GM10266 (cell line): Measurements from ENCODE around the gene ADGRE1.

Experiments
- DNase-seq: peaks from one replicate; pipeline ENCODE4 v3.0.0; 2012; ENCODE audit errors: extremely low spot score
- CTCF ChIP-seq: IDR thresholded peaks from 2 replicates; pipeline ENCODE4 v1.5.1; 2012; ENCODE audit warnings: mild to moderate bottlenecking, low read depth; ENCODE audit not compliant: control insufficient read depth, insufficient read depth; ENCODE audit errors: missing control alignments

The ADGRE1 gene

GRCh38 chr19:6852001-6852400, 35.4 kb upstream of the ADGRE1 start:
- TF ChIP-seq CTCF, result no peak
- no peak for DNase-seq

DNA sequence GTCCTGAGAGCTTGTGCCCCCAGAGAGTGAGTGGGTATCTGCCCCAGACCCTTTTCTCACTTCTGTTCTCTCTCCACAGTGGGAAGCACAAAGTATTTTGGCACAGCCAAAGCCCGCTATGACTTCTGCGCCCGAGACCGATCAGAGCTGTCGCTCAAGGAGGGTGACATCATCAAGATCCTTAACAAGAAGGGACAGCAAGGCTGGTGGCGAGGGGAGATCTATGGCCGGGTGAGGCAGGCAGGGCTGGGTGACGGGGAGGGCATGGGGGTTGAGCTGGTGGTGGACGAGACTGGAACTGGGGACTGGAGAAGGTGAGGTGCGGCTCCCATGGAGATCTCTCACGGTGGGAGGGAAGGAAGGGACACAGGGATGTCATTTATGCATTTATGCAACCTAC, 33.5 kb upstream of the ADGRE1 start:
- no peak for TF ChIP-seq CTCF
- no peak for DNase-seq

DNA sequence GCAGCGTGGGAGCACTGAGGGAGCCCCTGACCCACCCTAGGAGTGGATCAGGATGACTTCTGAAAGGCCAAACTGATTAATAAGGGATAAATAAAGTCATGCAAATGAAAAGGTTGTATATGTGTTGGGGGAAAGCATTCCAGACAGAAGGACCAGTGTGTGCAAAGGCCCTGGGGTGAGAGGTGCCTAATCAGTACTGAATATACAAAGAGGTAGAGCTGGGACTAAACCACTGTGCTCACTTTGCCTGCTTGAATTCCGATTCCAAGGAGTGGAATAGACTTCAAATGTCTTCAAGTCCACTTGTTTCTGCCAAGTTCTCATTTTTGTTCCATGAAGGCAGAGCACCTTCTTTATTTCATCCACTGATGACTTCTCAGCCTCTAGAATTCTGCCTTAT, 32.6 kb upstream of the ADGRE1 start:
- no peak for DNase-seq

GRCh38 chr19:6856749-6857372, 30.5 kb upstream of the ADGRE1 start:
- DNase-seq, result no peak
- no peak for TF ChIP-seq CTCF

More for the DNA sequence above, 32.6 kb upstream of the ADGRE1 start:
- no peak for TF ChIP-seq CTCF

GRCh38 chr19:6861683-6862286, 25.6 kb upstream of the ADGRE1 start:
- no peak for TF ChIP-seq CTCF
- DNase-seq, result no peak

- TF ChIP-seq CTCF, result peak; percentile 98
- DNase-seq, result peak; percentile 84
These were observed 24.7 kb upstream of the ADGRE1 start for GRCh38 chr19:6862673-6863078.

DNA sequence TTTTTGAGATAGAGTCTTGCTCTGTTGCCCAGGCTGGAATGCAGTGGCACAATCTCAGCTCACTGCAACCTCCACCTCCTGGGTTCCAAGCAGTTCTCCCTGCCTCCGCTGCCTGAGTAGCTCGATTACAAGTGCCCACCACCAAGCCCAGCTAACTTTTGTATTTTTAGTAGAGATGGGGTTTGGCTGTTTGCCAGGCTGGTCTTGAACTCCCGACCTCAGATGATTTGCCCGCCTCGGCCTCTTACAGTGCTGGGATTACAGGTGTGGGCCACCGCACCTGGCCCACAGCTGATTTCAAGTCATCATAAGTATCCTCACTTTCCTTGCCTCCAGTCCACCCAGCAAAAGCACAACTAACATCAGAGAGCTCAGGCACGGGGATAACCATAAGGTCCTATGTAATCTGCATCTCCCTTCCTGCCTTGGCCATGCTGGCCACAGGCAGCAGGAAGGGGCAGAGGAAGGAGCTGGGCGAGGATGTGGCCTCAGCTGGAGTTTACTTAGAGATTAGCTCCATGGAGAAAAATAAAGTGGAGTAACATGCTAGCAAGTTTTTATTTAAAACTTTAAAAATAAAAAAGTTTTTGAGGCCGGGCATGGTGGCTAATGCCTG, 22.9 kb upstream of the ADGRE1 start:
- DNase-seq, result no peak
- no peak for TF ChIP-seq CTCF
